GM19468 (cell line): ENCODE data around the gene NFYB.
"Not testable (repeated sequence)": the region's sequence is repeated elsewhere in the genome, so short reads cannot be mapped to it uniquely, and the experiment has no call there.

Experiments
- ATAC-seq: cut with Tn5 transposase; IDR thresholded peaks from one replicate; pipeline ENCODE4 v1.9.1; 2021; ENCODE audit warnings: mild to moderate bottlenecking, moderate library complexity, moderate number of reproducible peaks; ENCODE audit not compliant: unreplicated experiment; ENCODE audit errors: extremely low read depth

NFYB gene

DNA sequence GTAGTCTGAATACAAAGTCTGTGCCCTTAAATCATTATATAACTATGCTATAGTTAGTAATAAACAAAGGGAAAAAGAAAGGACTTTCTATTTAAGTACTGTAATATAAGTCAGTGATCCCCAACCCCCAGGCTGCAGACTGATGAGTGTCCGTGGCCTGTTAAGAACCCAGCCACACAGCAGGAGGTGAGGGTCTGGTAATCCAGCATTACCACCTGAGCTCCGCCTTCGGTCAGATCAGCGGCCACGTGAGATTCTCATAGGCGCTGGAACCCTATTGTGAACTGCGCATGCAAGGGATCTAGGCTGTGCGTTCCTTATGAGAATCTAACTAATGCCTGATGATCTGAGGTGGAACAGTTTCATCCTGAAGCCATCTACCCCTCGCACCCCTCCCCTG is 15.7 kb downstream of the NFYB start:
- no peak for ATAC-seq

DNA sequence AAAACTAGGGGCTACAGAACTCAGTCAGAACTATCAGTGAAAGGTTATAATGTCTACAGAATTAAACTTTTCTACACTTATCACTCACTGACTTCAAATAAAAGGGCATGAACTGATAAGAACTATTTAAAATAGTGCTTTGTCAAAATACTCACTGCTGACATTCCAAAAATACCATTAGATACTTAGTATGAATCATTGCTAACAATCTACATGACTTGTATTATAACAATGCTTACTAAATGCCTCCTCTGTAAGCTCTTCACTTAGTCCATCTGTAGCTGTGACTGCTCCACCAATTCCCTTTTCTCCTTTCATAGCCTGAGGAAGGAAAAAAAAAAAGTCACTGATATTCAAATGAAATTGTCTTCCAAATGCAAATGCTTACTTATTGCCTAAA is 17.0 kb downstream of the NFYB start:
- no peak for ATAC-seq

DNA sequence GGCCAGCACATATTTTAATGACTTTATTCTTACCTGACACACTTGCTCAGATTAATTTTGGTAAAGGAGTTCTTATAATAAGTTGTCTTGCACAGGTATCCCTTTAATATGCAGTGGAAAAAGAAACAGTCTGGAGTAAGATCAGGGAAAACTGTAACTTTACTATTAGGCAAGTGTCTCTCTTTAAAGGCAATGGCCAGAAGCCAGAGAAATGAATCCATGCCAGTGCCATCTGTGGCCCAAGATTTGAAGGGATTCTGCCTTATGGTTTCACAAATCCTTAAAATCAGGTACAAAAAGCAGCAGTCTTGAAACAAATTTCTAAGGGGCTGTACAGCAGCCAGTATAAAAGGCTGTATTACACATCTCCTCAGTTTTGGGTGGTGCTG is 22.4 kb downstream of the NFYB start:
- ATAC-seq, result no peak

DNA sequence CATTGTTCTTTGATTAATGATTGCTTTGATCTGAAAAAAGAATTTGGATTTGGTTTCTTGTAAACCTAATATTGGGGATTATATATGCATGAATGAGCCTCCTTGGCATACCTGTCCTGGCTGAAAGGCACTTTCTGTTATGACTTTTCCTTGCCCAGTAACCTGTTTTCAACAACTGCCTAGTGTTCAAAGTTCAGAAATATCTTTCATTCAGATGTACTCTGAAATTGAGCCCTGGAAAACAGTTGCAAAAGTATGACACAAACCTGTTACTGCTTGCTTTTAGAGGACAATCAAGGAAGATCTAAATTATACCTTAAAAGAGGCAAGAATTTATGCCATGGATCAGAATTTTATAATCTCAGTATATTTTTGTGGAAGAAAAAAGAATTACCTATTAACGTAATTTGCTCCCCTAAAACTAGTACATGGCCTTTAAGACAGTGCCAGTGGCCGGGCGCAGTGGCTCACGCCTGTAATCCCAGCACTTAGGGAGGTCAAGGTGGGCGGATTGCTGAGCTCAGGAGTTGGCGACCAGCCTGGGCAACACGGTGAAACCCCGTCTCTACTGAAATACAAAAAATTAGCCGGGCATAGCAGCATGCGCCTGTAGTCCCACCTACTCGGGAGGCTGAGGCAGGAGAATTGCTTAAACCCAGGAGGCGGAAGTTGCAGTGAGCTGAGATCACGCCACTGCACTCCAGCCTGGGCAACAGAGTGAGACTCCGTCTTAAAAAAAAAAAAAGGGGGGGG is 23.0 kb downstream of the NFYB start:
- not testable (repeated sequence) for ATAC-seq

DNA sequence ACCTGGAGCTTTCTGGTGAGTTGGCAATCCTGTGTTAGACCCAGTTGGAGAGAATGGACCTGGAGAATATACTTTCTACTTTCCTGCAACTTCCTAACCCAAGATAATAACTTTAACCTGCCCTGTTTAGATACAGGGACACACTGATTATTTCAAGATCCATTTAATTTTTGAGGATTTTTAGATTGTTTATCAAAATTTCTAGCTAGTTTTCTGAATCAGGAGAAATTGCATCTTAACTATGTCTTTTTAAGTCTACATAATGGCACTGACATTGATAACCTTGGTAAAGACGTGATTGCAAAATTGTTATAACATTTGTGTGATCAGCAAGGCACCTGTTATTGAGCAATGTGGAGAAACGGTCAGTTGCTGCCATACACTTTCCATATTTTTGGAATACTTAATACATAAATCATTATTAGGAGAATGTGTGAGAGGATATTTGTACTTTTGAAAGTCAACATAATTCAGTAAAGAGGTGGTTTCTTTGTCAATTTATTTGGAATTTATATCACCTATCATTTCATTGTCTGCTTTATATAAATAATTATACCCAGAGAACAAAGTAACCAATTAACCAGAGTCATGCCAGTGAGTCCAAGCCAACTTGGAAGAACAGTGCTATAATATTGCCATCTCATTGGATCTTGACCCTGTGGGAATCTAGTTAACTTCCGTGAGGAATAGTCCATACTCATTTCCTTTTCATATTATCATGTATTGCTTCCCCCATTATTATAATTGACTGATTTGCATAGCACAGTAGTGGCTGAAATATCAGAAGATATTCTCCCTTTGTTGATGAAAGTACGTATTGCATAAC is 28.4 kb downstream of the NFYB start:
- no peak for ATAC-seq

DNA sequence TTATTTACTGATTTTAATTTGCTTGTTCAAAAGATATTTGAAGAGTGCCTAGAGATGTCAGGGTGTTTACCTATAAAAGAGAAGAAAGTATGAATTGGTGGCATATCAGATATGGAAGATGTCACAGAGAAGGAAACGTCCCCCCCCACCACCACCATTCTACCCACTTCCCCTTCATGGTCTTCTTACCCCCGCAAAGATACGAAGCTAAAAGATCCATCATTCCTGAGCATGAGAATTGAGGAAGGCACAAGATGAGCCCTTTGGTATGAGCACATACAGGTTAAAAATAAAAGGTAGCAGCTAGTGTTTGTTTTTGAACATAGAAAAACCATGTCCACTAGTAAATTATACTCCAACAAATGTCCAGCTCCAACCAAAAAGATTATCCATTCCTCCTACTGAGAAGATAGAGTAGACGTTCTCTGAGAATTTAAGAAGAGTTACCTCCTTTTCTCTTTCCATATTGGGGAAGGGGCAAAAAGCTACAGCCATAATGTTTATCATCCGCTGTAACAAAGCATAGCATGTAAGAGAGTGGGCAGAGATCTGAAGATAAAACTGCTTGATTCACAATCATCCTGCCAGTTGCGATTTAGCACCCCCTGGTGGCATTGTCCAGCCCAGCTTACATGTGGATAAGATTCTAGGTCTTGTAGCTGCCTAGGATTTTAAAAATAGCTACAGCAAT is 29.1 kb downstream of the NFYB start:
- no peak for ATAC-seq

DNA sequence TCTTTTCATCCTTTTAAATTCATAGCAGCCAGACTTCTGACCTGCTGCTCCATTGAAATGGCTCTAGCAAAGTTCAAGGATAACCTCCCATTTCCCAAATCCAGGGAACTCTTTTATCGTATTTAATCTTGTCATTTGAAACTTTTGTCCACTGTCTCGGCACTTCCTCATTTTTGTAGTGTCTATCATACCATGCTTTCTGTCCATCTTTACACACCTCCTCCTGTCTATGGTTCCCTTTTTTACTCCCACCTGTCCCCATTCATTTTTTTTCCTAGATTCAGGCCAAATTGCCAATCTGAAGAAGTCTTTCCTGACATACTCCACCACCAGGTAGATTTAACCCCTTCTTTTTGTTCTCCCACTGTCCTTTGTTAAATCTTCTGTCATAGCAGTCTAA is 31.0 kb downstream of the NFYB start:
- no peak for ATAC-seq

DNA sequence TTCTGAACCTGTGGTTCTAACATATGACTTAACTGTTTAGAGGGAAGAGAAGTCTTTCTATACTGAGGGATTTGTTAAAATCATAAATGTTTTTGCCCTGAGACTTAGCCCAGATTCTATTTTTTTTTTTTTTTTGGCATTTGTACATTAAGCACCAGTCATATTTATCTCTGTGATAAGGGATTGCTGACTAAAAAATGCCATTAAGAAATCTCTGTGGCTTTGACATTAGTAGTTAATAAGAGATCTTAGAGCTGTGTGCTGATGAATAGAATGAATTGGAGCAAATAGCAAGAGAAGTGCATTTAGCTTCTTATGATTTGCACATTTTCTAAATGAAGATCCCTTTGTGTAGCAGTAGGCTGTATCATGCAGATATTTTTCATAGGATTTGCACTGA is 32.5 kb downstream of the NFYB start:
- no peak for ATAC-seq

DNA sequence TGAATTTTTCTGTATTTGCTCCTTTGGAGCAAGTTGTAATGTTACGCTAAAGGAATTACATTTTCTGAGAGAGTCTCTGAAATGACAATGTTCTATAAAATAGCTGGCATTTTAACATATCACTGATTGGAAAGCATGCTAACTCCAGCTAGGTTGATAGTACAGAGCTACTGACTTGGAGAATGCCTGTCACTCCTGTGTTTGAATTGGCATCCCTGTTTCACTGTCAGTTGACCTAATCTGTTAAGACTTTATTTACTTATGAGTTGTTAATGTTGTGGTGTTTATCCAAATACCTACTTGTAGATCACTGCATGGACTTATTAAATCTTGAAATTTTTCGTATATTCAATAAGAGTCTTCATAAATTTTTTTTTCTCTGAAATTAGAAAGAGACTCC is 40.1 kb downstream of the NFYB start:
- ATAC-seq, result no peak

DNA sequence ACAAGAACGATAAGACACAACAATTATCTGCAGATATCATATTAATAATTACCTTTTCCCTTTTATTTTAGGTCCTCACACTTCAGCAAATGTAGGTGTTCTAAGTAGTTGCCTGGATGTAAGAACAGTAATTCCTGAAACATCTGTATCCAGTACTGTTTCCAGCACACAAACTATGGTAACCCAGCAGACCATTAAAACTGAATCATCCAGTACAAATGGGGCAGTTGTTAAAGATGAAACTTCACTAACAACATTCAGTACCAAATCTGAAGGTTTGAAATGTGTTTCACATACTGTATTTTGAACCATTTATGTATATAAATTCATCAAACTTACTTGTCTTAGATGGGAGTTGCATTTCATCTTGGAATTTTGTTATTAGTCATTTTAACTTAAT is 42.7 kb downstream of the NFYB start:
- no peak for ATAC-seq

DNA sequence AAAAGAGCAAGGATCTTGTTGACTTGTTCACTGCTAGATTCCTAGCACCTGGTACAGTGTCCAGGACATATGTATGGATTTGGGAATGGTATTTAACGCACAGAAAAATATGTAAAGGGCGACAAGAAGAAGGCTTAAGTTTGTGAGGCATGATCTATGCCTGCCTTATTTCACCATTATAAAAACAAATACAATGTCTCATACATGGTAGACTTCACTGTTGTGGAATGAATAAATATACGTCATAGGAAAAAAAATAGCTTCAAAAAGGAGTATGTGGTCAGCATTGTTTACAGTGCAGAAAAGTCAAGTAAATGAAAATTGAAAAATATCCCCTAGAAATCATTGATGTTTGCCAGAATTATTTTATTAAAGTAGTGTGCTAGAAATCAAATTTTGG is 43.7 kb downstream of the NFYB start:
- no peak for ATAC-seq

DNA sequence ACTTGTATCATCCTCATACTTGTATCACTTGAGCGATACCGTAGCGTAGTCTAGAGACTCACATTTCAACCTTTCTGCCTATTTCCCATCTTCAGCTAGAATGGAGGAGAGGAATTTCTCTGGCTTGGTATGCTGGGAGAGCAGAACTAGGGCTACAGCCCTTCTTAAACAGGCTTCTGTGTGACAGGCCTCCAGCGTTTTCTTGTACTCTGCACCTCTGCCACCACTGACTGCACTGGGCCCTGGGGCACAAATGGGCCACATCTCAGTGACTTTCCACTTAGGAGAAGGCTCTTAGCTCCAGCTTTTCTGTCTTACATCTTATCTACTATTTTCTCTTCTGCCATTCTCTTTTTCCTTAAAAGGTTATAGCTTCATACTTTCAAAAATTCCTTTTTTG is 46.9 kb downstream of the NFYB start:
- ATAC-seq, result no peak

DNA sequence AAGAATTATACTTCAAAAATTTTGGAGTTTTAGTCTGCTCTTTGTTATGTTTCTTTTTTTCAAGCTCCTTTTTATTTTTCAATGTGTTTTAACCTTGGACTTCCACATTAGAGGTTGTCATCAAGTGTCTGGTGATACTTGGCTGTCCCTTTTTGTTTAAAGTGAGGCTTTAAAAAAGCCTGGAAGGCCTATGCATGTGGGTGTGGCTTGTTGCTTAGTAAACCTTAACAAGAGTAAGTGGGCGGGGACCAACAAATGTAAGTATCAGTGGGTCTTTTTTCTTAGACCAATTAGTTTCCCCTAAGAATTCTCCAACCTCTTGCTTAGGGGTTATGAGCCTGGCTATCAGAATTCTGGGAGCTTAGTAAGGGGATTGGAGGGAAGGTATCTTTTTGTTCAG is 47.3 kb downstream of the NFYB start:
- no peak for ATAC-seq

DNA sequence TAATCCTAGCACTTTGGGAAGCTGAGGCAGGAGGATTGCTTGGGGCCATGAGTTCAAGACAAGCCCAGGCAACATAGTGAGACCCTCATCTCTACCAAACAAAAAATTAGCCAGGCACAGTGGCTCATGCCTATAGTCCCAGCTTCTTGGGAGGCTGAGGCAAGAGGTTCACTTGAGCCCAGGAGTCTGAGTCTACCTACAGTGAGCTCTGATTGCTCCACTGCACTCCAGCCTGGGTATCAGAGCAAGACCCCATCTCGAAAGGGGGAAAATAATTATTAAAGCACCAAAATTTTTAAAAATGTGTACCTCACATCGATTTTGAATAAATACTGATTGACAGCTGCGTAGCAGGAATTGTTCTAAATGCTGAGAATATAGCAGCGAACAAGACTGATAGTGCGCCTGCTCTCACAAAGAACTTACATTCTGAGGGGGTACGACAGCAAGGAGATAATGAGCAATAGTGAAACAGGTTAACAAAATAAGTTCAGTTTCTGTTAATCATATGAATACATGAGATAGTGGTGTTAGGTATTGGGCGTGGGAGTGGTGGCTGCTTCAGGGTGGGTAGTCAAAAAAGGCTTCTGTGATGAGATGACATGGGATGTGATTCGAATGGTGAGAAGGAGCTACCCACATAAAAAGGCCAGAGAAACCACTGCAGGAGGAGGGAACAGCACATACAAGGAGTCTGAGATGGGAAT is 54.1 kb downstream of the NFYB start:
- ATAC-seq, result no peak

DNA sequence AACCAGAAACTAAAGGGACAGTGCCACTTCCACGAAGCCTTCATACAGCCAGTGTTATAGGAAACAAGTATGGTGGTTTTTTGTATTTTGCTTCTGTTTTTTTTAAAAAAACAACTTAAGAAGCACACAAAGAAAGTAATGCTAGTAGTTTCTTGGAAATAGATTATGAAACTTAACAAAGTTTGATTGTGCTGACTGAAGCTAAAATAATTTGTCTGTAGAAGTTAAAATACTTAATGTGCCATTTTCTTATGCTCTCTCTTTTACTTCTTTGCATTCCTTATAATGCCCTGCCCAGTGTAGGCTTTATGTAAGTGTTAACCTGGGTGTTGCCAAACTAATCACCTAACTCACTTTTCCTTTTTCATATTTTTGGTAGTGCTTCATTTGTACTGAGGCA is 57.2 kb downstream of the NFYB start:
- ATAC-seq, result no peak

DNA sequence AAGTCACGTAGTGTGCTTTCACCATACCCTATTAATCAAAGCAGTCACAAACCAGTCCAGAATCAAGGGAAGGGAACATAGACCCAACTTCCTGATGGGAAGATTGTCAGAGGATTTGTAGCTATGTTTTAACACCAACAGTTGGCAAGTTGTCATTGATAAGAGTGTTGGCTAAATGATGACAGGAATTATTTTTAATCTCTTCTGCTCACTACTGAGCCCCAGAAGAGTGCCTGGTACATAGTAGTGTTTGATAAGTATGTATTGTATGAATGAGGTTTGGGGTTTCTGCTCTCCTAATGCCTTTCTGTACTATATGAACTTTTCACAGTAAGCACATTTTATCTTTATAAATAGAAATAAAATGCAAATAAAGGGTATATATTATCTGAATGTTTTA is 59.0 kb downstream of the NFYB start:
- ATAC-seq, result no peak

DNA sequence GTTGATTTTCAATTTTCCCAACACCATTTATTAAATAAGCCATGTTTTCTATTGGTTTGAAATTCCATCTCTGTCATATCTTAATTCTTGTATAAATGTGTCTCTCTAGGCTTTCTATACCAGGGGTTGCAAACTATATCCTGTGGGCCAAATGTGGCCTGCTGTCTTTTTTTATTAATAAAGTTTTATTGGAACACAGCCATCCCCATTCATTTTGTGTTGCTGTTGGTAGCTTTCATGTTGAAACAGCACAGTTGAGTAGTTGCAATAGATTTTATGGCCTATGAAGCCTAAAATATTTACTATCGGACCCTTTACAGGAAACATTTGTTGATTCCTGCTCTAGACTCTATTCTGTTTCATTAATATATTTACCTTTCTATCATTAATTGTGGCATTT is 64.3 kb downstream of the NFYB start:
- ATAC-seq, result no peak

DNA sequence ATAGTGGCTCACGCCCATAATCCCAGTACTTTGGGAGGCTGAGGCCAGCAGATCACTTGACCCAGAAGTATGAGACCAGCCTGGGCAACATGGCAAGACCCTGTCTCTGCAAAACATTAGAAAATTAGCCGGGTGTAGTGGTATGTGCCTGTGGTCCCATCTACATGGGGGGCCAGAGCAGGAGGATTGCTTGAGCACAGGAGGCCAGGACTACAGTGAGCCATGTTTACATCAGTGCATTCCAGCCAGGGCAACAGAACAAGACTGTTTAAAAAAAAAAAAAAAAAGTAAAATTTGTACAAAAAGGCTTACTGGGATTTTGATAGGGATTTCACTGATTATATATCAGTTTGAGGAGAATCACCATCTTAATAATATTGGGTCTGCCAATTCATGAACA is 65.9 kb downstream of the NFYB start:
- no peak for ATAC-seq
